Erythroblast (primary cell): ENCODE data around the gene CHCHD3.

Experiments
- DNase-seq, 2 experiments: peaks; one replicate each; lab custom pipeline; 2025; lab: John Stamatoyannopoulos, UW
- GATA1 ChIP-seq: IDR thresholded peaks from 2 replicates; pipeline ENCODE4 v1.6.1; 2011; ENCODE audit warnings: low read depth, mild to moderate bottlenecking, control low read depth, low read length, moderate library complexity
- POLR2A ChIP-seq: IDR thresholded peaks from 2 replicates; pipeline ENCODE4 v1.6.1; 2011; ENCODE audit warnings: mild to moderate bottlenecking, low read length

CHCHD3 gene

GRCh38 chr7:133081599-133082389 lies at the start of gene CHCHD3:
CHCHD3 (minus strand) TSS chr7:133082090; CDS start chr7:133081937, 153 bp downstream.
- TF ChIP-seq POLR2A (peak; percentile 81), GATA1 (no peak)
- peak; percentile 98 for DNase-seq

- no peak for TF ChIP-seq GATA1
- no peak for TF ChIP-seq POLR2A
- no peak for DNase-seq
Observed at GRCh38 chr7:133130166-133130565, 48.3 kb upstream of the CHCHD3 start.

GRCh38 chr7:133126422-133126821 lies 44.5 kb upstream of the CHCHD3 start:
- DNase-seq = no peak
- TF ChIP-seq GATA1 = no peak
- no peak for TF ChIP-seq POLR2A

- no peak for TF ChIP-seq GATA1
- no peak for TF ChIP-seq POLR2A
- no peak for DNase-seq
Observed at GRCh38 chr7:133124974-133125373, 43.1 kb upstream of the CHCHD3 start.

GRCh38 chr7:133121175-133121844 lies 39.4 kb upstream of the CHCHD3 start:
- DNase-seq = peak in 1 of 2 experiments; percentile 37
- no peak for TF ChIP-seq GATA1
- no peak for TF ChIP-seq POLR2A

GRCh38 chr7:133119067-133119466 lies 37.2 kb upstream of the CHCHD3 start:
- DNase-seq = no peak
- no peak for TF ChIP-seq POLR2A
- no peak for TF ChIP-seq GATA1

- no peak for DNase-seq
- TF ChIP-seq POLR2A = no peak
- TF ChIP-seq GATA1 = no peak
Observed at GRCh38 chr7:133118261-133118660, 36.4 kb upstream of the CHCHD3 start.

GRCh38 chr7:133117452-133117851 lies 35.6 kb upstream of the CHCHD3 start:
- no peak for DNase-seq
- TF ChIP-seq GATA1 (no peak), POLR2A (no peak)

- no peak for TF ChIP-seq POLR2A
- no peak for TF ChIP-seq GATA1
- DNase-seq = no peak
Observed at GRCh38 chr7:133115596-133115995, 33.7 kb upstream of the CHCHD3 start.

- DNase-seq = no peak
- no peak for TF ChIP-seq POLR2A
- no peak for TF ChIP-seq GATA1
Observed at GRCh38 chr7:133114519-133114918, 32.6 kb upstream of the CHCHD3 start.

GRCh38 chr7:133112976-133113375 lies 31.1 kb upstream of the CHCHD3 start:
- TF ChIP-seq POLR2A (no peak), GATA1 (no peak)
- DNase-seq = no peak

- TF ChIP-seq POLR2A = no peak
- no peak for DNase-seq
Observed at GRCh38 chr7:133112335-133112734, 30.4 kb upstream of the CHCHD3 start.

GRCh38 chr7:133110312-133110711 lies 28.4 kb upstream of the CHCHD3 start:
- TF ChIP-seq GATA1 (no peak), POLR2A (no peak)
- DNase-seq = no peak

GRCh38 chr7:133109816-133110215 lies 27.9 kb upstream of the CHCHD3 start:
- no peak for TF ChIP-seq GATA1
- no peak for TF ChIP-seq POLR2A
- DNase-seq = no peak

- no peak for TF ChIP-seq POLR2A
- TF ChIP-seq GATA1 = no peak
- DNase-seq = no peak
Observed at GRCh38 chr7:133108023-133108422, 26.1 kb upstream of the CHCHD3 start.
